ENCODE data around the gene CGRRF1. TPM values are rescaled to one million over a fixed set of nuclear protein-coding genes. Genes with fewer than 3 reads are reported as not detected.

Gene CGRRF1
- total RNA-seq, 1 donor = 17.3 TPM

DNA sequence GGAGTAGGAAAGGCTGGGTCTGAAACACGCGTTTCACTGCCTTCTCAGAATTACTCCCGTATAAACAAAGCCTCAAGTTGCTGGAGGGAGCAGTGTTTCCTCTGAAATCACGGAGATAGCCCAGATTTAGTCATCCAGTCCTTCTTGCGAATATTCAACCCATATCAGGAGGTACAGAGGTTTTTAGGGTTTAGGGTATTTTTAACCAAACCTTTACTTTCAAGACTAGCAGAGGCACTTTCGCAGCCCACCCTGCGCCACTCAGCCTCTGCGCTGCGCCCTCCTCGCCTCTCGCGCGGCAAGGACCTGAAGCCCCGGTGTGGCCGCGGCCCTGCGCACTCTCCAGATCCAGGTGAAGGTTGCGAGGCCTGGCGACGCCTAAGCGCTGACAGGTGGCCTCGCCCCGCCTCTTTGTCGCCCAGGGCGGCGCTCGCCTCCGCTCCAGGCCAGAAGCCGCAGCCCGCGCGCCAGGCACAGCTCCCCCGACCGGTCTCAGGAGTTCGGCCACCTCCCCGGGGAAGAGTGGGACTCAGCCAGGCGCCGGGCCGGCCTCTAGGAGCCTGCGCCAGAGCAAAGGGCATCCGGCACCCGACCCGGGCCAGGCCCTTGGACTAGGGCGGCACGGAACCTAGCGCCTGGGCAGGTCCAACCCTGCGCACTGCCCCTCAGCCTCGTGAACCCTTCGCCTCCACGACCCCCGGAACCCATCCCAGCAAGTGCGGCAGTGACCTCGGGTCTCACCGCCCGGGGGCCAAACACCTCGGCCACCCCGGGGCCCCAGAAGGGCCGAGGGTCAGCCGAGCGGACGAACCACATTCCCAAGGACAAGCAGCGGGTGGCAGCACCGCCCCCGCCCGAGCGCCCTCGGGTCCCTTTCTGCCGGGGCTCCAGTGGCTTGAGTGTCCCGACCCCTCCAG lies 55.4 kb downstream of the CGRRF1 start:
- TF ChIP-seq, protein P1, sequence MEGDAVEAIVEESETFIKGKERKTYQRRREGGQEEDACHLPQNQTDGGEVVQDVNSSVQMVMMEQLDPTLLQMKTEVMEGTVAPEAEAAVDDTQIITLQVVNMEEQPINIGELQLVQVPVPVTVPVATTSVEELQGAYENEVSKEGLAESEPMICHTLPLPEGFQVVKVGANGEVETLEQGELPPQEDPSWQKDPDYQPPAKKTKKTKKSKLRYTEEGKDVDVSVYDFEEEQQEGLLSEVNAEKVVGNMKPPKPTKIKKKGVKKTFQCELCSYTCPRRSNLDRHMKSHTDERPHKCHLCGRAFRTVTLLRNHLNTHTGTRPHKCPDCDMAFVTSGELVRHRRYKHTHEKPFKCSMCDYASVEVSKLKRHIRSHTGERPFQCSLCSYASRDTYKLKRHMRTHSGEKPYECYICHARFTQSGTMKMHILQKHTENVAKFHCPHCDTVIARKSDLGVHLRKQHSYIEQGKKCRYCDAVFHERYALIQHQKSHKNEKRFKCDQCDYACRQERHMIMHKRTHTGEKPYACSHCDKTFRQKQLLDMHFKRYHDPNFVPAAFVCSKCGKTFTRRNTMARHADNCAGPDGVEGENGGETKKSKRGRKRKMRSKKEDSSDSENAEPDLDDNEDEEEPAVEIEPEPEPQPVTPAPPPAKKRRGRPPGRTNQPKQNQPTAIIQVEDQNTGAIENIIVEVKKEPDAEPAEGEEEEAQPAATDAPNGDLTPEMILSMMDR (IDR thresholded peaks at IDR 0.05; ENCODE audit: insufficient read depth, low read depth, low read length) = no peak
- DNase-seq (ENCODE audit: low read depth) = peak; percentile 85
- H3K4me3 ChIP-seq (ENCODE audit: low read depth, low read length) = peak overlapping the region; percentile 76

DNA sequence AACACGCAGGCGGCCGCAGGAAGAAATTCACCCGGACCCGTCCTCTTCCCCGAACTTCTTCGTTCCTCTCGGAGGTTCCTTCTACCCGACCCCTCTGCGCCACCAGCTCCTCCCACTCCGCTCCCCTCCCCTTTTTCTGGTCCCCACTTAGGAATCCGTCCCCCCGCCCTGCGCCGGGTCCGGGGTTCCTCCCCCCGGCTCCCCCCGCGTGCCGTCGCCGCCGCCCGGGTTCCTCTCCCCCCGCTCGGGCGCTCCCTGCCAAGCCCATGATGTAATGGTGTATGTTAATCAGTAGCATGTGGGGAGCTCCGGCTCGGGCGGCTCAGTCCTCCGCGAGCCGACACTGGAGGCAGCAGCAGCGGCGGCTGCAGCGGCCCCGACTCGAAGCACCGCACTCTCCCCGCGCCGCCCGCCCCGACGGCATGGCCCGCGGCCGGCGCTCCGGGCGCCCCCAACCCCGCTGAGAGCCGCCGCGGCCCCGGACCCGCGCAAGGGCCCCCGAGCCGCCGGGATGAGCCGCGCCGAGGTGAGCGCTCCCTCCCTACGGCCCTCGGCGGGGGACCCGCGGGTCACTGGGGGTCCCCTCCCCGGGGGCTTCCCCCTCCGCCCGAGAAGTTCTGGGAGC lies 56.2 kb downstream of the CGRRF1 start:
- peak; percentile 92 for DNase-seq (ENCODE audit: low read depth)
- H3K4me3 ChIP-seq (ENCODE audit: low read depth, low read length) = peak overlapping the region; percentile 76
- TF ChIP-seq, protein P1 (IDR thresholded peaks at IDR 0.05; ENCODE audit: insufficient read depth, low read depth, low read length) = no peak

DNA sequence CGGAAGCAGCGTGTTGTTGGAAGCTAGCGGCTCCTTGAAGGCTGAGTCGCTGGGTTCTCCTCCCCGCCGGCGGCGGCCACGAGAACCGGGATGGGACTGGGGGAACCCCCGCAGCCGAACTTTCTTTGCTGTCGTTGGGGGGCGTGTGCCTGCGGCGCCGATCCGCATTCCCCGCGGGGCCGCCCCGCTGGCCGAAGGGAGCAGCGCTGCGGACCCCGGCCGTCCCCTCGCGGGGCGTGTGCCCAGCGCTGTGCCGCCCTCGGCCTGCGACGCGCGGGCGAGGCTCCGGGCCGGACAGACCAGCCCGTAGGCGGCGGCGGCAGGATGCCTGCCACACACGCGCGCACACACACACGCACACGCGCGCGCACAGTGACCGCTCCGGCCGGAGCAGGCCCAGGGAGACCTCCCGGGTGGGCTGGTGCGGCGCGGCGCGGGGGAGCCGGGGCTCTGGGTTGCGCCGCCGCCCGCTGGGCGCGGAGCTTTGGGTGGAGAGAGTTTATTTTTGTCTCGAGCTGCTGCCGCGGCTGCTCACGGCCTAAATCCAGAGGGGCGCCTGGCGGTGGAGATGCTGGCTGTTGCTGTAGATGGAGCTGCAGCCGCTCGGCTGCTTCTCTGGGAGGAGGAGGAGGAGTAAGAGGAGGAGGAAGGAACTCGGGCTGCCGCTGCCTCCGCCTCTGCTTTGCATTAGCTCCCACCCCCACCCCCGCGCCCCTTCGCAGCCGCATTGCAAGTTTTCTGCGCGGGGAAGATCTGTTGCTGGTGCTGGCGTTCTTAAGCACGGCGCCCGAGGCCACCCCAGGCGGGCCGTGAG lies 56.9 kb downstream of the CGRRF1 start, which contains the start of gene SAMD4A:
SAMD4A (plus strand) TSS at position 719 of the 814 bp plus-strand sequence. CDS start 789 bp downstream, outside the sequence.
- H3K4me3 ChIP-seq (ENCODE audit: low read depth, low read length) = peak within 1 kb of the TSS; percentile 76
- TF ChIP-seq, protein P1 (IDR thresholded peaks at IDR 0.05; ENCODE audit: insufficient read depth, low read depth, low read length) = peak; percentile 41
- DNase-seq (ENCODE audit: low read depth) = peak; percentile 91

DNA sequence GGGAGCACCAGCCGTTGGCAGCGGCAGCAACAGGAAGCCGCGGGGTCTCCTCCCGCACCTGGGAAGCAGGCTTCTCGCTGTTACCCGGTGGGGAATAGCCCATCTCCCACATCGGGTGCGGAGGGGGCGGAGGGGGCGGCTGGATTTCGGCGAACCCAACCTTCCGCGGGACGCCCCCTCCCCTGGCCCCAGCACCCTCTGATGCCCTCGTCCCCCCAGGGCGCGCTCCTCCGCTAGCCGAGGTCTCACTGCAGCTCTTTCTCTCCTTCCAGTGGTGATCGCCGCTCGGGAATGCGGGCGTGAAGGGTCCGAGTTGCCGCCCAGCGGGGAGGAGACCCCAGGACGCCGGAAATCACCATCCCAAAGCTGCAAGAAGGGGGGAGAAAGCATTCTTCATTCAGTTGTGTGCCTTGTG lies 57.5 kb downstream of the CGRRF1 start:
- peak overlapping the region; percentile 76 for H3K4me3 ChIP-seq (ENCODE audit: low read depth, low read length)
- TF ChIP-seq, protein P1 (IDR thresholded peaks at IDR 0.05; ENCODE audit: insufficient read depth, low read depth, low read length) = no peak
- peak; percentile 32 for DNase-seq (ENCODE audit: low read depth)

DNA sequence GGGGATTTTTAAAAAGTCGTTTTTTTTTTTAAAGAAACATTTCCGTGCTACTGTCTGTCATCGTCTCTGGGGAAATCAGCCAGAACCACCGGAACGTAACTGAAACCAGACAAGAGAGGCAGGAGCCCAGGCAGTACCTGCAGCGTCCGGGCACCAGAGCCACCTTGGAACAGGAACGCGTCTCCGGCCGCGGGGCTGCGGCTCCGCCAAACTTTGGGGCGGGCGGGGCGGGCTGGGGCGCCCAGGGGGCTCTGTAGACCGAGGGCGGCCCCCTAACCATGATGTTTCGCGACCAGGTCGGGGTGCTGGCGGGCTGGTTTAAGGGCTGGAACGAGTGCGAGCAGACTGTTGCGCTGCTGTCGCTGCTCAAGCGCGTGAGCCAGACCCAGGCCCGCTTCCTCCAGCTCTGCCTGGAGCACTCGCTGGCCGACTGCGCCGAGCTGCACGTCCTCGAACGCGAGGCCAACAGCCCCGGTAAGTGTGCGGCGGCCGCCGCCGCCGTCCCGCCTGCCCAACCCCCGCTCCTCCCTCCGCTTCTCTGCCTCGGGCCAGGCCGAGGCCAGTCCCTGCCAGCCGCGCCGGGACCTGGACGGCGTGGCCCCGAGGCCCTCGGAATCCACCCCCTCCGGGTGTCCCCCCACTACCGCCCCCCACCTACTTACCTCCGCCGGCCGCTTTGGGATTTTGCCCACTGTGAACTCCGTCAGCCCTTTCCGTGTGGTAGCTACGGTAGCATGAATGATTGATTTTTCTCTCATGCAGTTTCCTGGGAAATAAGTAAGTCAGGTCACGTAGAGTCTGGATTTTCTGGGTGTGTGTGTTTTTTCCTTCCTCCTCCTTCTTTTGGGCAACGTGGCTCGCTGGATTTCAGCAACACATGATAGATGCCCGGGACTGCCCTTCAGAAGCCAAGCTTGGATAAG lies 58.2 kb downstream of the CGRRF1 start:
- peak overlapping the region; percentile 76 for H3K4me3 ChIP-seq (ENCODE audit: low read depth, low read length)
- DNase-seq (ENCODE audit: low read depth) = peak; percentile 56
- TF ChIP-seq, protein P1 (IDR thresholded peaks at IDR 0.05; ENCODE audit: insufficient read depth, low read depth, low read length) = no peak

Data from fibroblast of villous mesenchyme (primary cell).